ENCODE results near the gene HSPA12A.

The HSPA12A gene

GRCh38 chr10:116668018-116668417, 74.3 kb downstream of the HSPA12A start:
- TF ChIP-seq USF1 (IDR thresholded peaks at IDR 0.05) (no peak), TAF1 (IDR thresholded peaks at IDR 0.05; ENCODE audit: low read depth) (no peak), YY1 (IDR thresholded peaks at IDR 0.05; ENCODE audit: low read depth) (no peak), FOXM1 (IDR thresholded peaks at IDR 0.05; ENCODE audit: borderline replicate concordance, low read depth) (no peak), EGR1 (IDR thresholded peaks at IDR 0.05) (no peak), RAD21 (IDR thresholded peaks at IDR 0.05; ENCODE audit: low read depth) (no peak), EP300 (IDR thresholded peaks at IDR 0.05; ENCODE audit: borderline replicate concordance) (no peak), CREB1 (IDR thresholded peaks at IDR 0.05; ENCODE audit: low read depth) (no peak), ZBTB7A (IDR thresholded peaks at IDR 0.05; ENCODE audit: low read depth) (no peak), TCF12 (IDR thresholded peaks at IDR 0.05; ENCODE audit: low read depth) (no peak), MAX (IDR thresholded peaks at IDR 0.05) (no peak), NFIC (IDR thresholded peaks at IDR 0.05) (no peak), REST (IDR thresholded peaks at IDR 0.05; ENCODE audit: low read depth) (no peak), TEAD4 (IDR thresholded peaks at IDR 0.05) (no peak), CEBPB (IDR thresholded peaks at IDR 0.05) (no peak)

- TF ChIP-seq NFIC (IDR thresholded peaks at IDR 0.05) = no peak
- no peak for TF ChIP-seq RAD21 (IDR thresholded peaks at IDR 0.05; ENCODE audit: low read depth)
- no peak for TF ChIP-seq YY1 (IDR thresholded peaks at IDR 0.05; ENCODE audit: low read depth)
- TF ChIP-seq CEBPB (IDR thresholded peaks at IDR 0.05) = no peak
- no peak for TF ChIP-seq EGR1 (IDR thresholded peaks at IDR 0.05)
- no peak for TF ChIP-seq REST (IDR thresholded peaks at IDR 0.05; ENCODE audit: low read depth)
- no peak for TF ChIP-seq ZBTB7A (IDR thresholded peaks at IDR 0.05; ENCODE audit: low read depth)
- no peak for TF ChIP-seq USF1 (IDR thresholded peaks at IDR 0.05)
- TF ChIP-seq TEAD4 (IDR thresholded peaks at IDR 0.05) = no peak
- TF ChIP-seq CREB1 (IDR thresholded peaks at IDR 0.05; ENCODE audit: low read depth) = no peak
- no peak for TF ChIP-seq TCF12 (IDR thresholded peaks at IDR 0.05; ENCODE audit: low read depth)
These were observed 74.9 kb downstream of the HSPA12A start for GRCh38 chr10:116667484-116667883.

- no peak for TF ChIP-seq ZBTB7A (IDR thresholded peaks at IDR 0.05; ENCODE audit: low read depth)
- TF ChIP-seq FOXM1 (IDR thresholded peaks at IDR 0.05; ENCODE audit: borderline replicate concordance, low read depth) = no peak
- no peak for TF ChIP-seq TCF12 (IDR thresholded peaks at IDR 0.05; ENCODE audit: low read depth)
- no peak for TF ChIP-seq MAX (IDR thresholded peaks at IDR 0.05)
- TF ChIP-seq REST (IDR thresholded peaks at IDR 0.05; ENCODE audit: low read depth) = no peak
- TF ChIP-seq EP300 (IDR thresholded peaks at IDR 0.05; ENCODE audit: borderline replicate concordance) = no peak
- TF ChIP-seq USF1 (IDR thresholded peaks at IDR 0.05) = no peak
These were observed 76.7 kb downstream of the HSPA12A start for GRCh38 chr10:116665541-116666125.

- TF ChIP-seq USF1 (IDR thresholded peaks at IDR 0.05) = no peak
- TF ChIP-seq ZBTB7A (IDR thresholded peaks at IDR 0.05; ENCODE audit: low read depth) = no peak
- no peak for TF ChIP-seq TEAD4 (IDR thresholded peaks at IDR 0.05)
- TF ChIP-seq NFIC (IDR thresholded peaks at IDR 0.05) = no peak
- TF ChIP-seq TAF1 (IDR thresholded peaks at IDR 0.05; ENCODE audit: low read depth) = no peak
These were observed 77.7 kb downstream of the HSPA12A start for GRCh38 chr10:116664631-116665030.
